ENCODE results near the gene DGCR8. TPM values are rescaled to one million over a fixed set of nuclear protein-coding genes. Genes with fewer than 3 reads are reported as not detected.

The DGCR8 gene
- total RNA-seq, 4 donors from 2014 or later, result 34.3 to 182 (median 64.7) TPM

DNA sequence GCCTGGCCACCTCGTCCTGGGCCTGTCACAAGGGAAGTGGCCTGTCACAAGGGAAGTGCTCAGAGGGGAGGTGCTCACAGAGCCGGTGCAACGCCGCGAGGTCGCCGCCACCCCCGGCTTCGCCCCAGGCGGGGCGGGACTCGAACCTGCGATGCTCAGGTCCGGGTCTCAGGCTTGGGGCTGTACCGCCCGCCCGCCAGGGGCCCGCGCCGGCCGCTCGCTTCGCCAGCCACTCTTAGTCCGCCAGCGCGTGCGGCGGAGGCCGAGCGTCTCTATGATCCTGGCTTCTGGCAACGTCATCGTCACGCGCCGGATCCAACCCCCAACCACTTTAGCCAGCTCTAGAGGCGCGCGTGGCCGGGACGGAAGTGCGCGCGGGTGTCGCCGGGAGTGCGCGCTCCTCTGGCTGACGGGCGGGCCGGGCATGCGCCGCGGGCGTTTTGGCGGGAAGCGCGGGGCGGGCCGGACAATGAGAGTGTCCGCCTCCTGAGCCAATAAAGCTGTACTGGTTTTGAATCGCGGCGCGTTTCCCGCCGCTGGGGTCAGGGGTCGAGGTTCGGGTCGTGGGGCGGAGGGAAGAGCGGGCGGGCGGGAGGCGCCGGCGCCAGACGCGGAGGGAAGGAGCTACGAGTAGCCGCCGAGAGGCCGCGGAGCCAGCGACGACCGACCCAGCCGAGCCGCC is 37.1 kb downstream of the DGCR8 start, which contains the start of gene TRMT2A:
TRMT2A (minus strand) TSS at position 276 of the 682 bp plus-strand sequence. CDS start 320 bp downstream, outside the sequence.
- 0% methylated on average over 85 of the region's 88 CpGs; no CpG with 5 or more reads in 1 of the 2 donors for WGBS, 2 donors (ENCODE audit: low coverage in 1 of 2)
- TF ChIP-seq, protein P1, sequence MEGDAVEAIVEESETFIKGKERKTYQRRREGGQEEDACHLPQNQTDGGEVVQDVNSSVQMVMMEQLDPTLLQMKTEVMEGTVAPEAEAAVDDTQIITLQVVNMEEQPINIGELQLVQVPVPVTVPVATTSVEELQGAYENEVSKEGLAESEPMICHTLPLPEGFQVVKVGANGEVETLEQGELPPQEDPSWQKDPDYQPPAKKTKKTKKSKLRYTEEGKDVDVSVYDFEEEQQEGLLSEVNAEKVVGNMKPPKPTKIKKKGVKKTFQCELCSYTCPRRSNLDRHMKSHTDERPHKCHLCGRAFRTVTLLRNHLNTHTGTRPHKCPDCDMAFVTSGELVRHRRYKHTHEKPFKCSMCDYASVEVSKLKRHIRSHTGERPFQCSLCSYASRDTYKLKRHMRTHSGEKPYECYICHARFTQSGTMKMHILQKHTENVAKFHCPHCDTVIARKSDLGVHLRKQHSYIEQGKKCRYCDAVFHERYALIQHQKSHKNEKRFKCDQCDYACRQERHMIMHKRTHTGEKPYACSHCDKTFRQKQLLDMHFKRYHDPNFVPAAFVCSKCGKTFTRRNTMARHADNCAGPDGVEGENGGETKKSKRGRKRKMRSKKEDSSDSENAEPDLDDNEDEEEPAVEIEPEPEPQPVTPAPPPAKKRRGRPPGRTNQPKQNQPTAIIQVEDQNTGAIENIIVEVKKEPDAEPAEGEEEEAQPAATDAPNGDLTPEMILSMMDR (IDR thresholded peaks at IDR 0.05), result peak in 2 of 5 experiments; percentile 15 to 38
- TF ChIP-seq EP300 (IDR thresholded peaks at IDR 0.05; ENCODE audit: low read depth) (peak; percentile 49), POLR2AphosphoS5 (IDR thresholded peaks at IDR 0.05) (peak; percentile 69 to 84 (median 71)), POLR2A (IDR thresholded peaks at IDR 0.05) (peak; percentile 66)
- in situ Hi-C loops (cut with MboI; ENCODE audit: low pct_ligation_motif_present in 1 of 4, low pct_unique_long_range_greater_than_20kb in 1 of 4, low sequenced_read_pairs in 3 of 4), result no loop called here
- peak; percentile 98 for DNase-seq
- Histone ChIP-seq H3K4me3 (peak within 1 kb of the TSS; percentile 69 to 96 (median 88)), H3K27ac (peak within 1 kb of the TSS; percentile 82 to 95 (median 88)), H3K27me3 (no peaks in the 10 kb centered on the region), H3K9me3 (no peaks in the 10 kb centered on the region), H3K4me1 (peaks cover 14 to 37% (median 27%) of the 10 kb centered on the region in 4 donors), H3K36me3 (no peaks in the 10 kb centered on the region)
- intact Hi-C loops (cut with DNase I; ENCODE audit: low total_unique reads), result no loop called here

DNA sequence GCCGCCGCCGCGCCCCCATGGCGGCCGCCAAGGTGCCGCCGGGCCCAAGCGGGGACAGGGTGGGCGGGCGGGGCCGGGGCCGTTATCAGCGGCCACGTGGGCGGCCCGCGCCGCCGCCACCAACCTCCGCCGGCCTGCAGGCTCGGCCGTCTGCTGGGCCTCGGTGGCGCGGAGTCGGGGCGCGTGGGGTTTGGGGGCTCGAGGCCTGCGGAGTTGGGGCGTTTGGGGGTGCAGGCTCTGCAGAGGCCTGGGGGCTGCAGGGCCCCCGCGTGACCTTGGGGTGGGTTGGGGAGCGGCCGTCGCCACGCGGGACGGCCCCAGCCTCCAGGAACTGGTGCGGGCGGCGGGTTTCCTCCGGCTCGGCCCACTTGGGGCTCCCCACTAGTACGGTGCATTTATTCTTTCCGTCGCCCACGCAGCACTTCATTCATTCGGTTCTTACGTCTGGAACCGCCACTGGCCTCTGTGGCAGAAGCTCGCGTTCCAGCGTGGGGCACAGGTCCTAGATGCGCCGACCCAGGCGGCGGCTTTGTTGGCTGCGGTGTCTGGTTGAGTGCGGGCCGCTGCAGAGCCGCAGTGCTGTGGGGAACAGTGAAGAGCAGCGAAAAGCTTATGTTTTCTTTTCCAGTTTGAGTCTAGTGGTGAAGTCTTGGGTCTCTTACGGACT is 37.7 kb downstream of the DGCR8 start:
- TF ChIP-seq POLR2A (IDR thresholded peaks at IDR 0.05) (no peak), POLR2AphosphoS5 (IDR thresholded peaks at IDR 0.05) (no peak)
- TF ChIP-seq, protein P1 (IDR thresholded peaks at IDR 0.05), result no peak
- peak; percentile 30 for DNase-seq
- Histone ChIP-seq H3K9me3 (no peaks in the 10 kb centered on the region), H3K4me1 (peaks cover 14 to 37% (median 27%) of the 10 kb centered on the region in 4 donors), H3K36me3 (no peaks in the 10 kb centered on the region), H3K4me3 (peak overlapping the region; percentile 49 to 96 (median 88)), H3K27ac (peak overlapping the region; percentile 82 to 95 (median 88)), H3K27me3 (no peaks in the 10 kb centered on the region)
- intact Hi-C loops (cut with DNase I; ENCODE audit: low total_unique reads), result no loop called here
- WGBS, 2 donors (ENCODE audit: low coverage in 1 of 2), result 0 to 1% methylated on average over 1 to 39 of the region's 66 CpGs
- in situ Hi-C loops (cut with MboI; ENCODE audit: low pct_ligation_motif_present in 1 of 4, low pct_unique_long_range_greater_than_20kb in 1 of 4, low sequenced_read_pairs in 3 of 4), result no loop called here

DNA sequence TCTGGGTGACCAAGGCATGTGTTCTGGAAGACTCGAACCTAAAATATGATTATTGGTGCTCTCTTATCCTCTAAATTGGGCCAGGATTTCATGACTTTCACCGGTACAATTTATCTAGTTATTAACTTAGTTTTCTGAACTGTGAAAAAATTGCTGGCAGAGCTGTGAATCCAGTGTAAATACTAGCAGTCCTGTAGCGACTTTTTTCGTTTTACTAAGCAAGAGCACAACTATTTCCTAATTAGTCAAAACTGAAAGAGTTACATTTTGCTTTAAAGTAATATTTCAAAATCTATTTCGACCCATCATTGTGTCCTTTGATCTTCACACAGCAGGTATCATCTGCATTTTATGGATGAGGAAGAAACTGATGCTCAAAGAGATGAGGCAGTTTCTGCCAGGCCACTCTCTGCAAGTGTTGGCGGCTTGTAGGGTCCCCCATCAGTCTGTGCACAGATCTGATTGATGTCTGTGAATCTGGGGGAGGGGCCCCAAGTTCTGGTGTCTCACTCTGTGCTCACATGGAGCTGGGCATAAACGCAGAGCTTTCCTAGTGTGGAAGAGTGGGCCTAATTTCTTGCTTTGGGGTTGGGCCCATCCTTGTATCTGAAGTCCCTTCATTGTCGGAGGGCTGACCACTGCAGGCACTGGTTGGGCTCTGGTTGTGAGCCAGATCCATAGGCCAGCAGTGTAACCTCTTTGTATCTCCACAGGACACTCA is 38.4 kb downstream of the DGCR8 start:
- in situ Hi-C loops (cut with MboI; ENCODE audit: low pct_ligation_motif_present in 1 of 4, low pct_unique_long_range_greater_than_20kb in 1 of 4, low sequenced_read_pairs in 3 of 4) (no loop called here), intact Hi-C loops (cut with DNase I; ENCODE audit: low total_unique reads) (no loop called here)
- Histone ChIP-seq H3K4me3 (peak overlapping the region in 3 of 4 donors; percentile 82 to 96 (median 94)), H3K27me3 (no peaks in the 10 kb centered on the region), H3K27ac (peak overlapping the region; percentile 82 to 95 (median 88)), H3K9me3 (no peaks in the 10 kb centered on the region), H3K36me3 (peaks cover 0 to 1% (median 0%) of the 10 kb centered on the region in 4 donors), H3K4me1 (peaks cover 14 to 37% (median 27%) of the 10 kb centered on the region in 4 donors)
- TF ChIP-seq EP300 (IDR thresholded peaks at IDR 0.05; ENCODE audit: low read depth) (no peak), POLR2A (IDR thresholded peaks at IDR 0.05) (no peak), POLR2AphosphoS5 (IDR thresholded peaks at IDR 0.05) (no peak)
- TF ChIP-seq, protein P1 (IDR thresholded peaks at IDR 0.05), result no peak
- no peak for DNase-seq
- WGBS, 2 donors (ENCODE audit: low coverage in 1 of 2), result 14 to 15% methylated on average over 4 to 8 of the region's 8 CpGs
